Activated gamma-delta T cell treated with anti-CD3 and anti-CD28 coated beads, Interleukin-2, amount 50 U/mL, for 16 hours (primary cell): ENCODE data around the gene CLHC1.

Experiments
- DNase-seq: peaks from one replicate; pipeline ENCODE4 v3.0.0-alpha.2; 2020; ENCODE audit warnings: low read depth

CLHC1 gene

DNA sequence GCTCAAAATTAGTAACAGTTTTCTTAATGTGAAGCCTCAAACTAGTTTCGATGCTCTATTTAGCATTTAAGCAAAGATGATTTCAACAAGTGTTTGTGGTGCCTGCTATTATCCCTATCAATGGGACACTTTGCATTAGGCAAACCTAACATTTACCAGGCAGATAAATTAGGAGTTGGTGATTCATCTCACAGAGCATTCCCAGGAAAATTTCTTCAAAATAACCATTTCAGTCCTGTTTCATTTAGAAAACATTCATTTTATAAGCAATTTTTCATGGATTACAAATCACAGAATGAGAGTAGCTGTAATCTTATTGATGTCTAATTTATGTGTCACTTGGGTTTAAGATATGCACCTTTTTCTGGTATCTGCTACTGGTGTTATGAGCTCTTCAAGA, 62.7 kb downstream of the CLHC1 start:
- no peak for DNase-seq

GRCh38 chr2:55168221-55169154, 63.6 kb downstream of the CLHC1 start:
- peak; percentile 1 for DNase-seq

DNA sequence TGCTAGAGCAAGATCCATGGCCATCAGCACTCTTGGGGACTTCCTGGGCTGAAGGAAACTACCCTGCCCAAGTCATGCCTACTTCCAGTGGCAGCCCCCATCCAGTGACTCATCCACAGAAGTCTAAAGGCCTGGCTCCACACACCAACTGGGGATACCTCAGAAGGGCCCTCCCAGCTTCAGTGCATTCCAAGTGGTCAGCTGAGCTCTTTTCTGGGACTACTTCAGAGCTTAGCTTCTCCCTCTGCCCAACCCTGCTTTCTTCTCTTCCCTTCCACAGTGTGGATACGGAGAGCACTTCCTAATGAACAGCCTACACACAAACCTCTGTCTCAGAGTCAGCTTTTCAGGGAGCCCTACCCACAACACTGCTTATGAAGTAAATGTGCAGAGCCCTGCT, 66.5 kb downstream of the CLHC1 start:
- no peak for DNase-seq

- no peak for DNase-seq
These were observed 67.3 kb downstream of the CLHC1 start for GRCh38 chr2:55164534-55165480.

DNA sequence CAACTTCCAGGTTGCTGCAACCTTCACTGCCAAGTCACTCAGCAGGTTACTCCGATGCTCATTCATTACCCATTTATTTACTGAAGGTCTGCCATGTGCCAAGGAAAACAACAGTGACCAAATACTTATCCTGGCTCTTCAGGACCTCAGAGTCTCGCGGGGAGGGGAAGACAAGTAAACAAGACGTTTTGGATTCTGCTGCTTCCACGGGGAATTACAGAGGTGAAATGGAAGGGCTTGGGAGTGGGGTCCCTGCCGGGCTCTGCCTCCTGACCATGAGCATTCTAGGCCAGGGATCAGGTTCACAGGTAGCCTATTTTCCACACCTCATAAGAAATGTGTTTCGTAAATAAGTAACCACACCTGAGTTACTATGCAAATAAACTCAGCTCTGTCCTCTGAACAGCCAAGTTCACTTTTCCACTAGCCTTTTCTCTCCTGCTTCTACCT, 68.1 kb downstream of the CLHC1 start:
- DNase-seq = no peak

- DNase-seq = no peak
These were observed 68.8 kb downstream of the CLHC1 start for GRCh38 chr2:55163274-55163721.

DNA sequence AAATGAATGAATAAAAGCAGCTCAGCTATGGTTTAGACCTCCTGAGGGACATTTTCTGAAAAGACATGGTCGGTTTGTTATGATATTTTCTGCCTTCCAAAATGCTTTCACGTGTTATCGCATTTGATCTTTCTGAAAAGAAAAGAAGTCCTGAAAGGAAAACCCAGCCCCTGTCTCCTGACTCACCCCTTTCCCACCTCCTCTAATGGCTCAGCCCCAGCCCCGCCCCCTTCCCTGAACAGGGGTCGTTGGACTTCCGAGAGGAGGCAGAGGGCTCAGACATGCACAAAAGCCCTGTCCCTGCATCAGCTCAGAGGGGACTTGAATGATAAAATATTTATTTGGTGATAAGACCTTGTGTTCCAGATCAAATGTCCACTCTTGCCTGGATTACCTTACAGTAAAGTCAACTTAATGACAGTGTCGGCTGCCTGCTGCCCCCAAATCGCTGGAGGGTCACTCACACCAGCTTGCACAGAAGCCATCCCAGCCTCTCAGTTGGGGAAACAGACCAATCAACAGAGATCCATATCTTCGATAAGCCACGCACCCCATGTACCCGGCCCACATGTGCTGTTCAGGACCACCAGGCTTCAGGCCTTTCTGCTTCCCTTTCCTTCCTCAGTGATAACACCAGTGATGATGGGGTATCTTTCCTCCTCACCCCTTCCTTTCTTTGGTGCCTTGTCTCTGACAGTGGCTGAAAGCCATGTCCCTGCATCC, 69.6 kb downstream of the CLHC1 start:
- DNase-seq = no peak

DNA sequence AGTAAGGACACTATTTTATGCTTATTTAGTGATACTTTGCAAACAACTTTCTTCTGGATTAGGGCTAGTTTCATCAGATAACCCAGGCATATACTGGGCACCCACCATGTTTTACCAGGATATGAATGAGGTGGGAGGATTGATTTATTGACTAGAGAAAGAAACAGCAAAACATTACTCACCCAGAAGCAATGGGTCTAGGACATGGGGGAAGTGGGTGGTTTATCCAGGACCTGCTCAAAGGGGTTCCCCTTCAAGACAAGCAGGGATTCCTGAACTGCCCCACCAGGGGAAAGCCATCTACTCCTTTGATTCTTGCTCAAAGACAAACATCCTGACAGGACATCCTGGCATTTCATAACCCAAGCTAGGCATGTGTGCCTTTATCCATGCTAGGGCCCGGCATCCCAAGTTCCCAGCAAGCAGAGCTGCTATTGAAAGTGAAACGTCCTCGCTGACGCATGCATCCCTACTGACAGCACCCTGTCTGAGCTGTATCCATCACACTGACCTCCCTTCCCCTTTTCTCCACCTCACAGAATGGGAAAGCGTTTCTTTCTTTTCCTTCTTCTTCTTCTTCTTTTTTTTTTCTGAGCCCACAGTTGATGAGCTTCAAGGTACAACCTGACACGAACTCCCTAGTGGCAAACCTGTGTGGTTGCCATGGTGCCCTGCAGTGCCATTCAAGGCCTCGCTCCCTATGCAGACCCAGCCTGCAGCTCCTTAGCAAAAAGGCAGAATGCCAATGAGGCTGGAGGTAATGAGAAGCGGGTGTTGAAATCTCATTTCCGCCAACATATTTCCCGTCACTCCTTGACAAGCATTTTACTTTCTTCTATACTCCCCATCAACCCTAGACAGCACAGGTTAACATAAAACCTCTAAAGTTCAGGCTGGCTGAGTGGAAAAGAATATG, 70.5 kb downstream of the CLHC1 start:
- no peak for DNase-seq

DNA sequence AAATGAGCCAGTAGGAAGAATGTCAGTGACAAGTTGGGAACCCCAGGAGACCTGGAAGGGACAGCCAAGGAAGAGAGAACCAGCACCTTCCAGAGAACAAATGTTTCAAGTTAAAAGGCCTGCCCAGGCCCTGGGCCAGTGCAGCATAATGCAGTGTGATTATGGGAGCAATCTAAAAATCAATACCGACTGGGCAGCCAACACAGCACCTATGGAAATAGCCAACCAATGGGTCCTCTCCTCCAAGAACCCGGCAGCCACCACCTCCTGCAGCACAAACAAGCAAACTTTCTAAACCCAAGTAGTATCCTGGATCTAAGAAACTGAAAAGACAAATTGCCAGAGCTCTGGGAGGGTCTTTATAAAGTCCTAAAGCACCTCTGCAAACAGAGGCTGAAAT, 71.7 kb downstream of the CLHC1 start:
- DNase-seq = no peak

DNA sequence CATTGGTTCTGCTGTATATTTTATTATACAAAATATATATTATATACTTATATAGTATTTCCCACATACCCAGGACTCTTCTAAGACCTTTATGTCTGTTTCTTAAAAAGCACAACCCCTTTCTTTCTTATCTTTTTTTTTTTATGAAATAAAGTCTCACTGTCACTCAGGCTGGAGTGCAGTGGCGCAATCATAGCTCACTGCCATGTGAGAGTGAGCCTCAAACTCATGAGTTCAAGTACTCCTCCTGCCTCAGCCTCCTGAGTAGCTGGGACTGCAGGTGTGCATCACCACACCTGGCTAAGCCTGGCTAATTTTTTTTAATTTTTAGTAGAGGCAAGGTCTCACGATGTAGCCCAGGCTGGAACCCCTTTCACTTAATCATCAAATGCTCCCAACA, 72.3 kb downstream of the CLHC1 start:
- no peak for DNase-seq

DNA sequence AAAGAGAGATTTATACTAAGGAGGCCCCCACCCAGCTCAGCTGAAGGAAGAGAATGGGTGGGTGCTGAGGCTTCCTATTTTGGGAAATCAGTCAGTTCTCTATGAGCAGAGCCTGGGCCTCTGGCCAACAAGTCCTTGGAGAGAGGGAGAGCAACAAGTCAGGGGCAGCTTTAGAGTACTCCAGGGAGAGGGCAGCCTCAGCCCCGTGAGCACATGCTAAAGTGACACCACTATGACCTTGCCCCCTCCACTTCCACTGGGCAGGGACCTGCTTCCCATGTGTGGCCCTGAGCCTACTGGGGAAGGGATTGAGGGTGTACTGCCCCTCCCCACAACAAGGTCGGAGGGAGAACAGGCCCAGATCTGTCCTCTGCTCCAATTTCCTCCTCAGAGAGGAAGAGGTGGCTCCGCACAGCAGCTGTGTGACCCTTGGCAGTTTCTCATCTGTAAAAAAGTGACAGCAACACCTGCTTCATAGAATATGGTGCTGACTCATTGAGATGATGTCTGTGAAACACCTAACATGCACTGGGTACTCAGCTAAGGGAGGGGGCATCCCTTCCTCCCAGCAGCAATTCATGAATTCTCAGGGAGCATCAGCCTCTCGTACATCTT, 72.9 kb downstream of the CLHC1 start:
- DNase-seq = no peak

DNA sequence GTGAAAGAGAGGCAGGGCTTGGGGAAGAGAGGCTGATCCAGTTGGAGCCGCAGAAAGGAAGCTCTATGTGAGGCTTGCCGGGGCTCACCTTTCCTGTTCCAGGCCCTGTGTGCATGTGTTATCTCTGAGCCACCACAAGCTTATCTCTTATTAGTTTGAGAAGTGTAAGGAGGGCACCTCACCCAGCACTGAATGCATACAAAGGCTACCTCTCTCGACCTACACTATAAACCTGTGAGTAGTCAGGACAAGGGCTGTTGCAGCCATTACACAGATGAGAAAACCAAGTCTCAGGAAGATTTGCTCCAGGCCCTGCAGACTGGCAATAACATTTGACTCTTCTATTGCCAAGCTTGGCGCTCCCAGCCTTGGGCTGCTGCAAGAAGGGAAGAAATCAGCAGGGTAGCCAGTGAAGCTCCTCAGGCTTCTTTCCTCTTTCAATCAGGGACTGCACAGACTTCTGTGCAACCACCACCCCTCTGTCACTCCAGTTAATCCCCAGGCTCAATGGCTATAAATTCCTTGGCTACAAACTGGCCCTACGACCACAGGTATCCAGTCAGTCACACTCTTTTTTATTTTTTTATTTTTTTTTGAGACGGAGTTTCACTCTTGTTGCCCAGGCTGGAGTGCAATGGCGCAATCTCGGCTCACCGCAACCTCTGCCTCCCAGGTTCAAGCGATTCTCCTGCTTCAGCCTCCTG, 73.8 kb downstream of the CLHC1 start:
- no peak for DNase-seq

DNA sequence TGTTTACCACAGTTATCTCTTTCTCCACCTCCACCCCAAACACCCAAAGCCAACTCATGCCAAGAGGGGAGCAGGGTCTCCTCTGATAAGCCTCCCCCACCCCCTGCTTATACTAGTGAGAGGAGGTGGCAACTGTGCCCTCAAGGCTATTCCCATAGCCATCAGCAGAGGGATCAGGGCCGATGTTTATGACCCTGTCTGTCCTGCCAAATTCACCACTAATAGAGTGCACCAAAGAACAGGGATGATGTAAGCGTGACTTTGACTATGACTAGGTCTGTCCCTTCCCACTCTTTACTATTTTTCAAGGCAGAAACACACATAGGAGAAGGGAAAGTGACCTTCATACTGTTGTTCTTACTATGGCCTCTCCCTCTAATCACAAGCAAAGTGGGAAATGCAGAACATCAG, 74.6 kb downstream of the CLHC1 start:
- DNase-seq = no peak

DNA sequence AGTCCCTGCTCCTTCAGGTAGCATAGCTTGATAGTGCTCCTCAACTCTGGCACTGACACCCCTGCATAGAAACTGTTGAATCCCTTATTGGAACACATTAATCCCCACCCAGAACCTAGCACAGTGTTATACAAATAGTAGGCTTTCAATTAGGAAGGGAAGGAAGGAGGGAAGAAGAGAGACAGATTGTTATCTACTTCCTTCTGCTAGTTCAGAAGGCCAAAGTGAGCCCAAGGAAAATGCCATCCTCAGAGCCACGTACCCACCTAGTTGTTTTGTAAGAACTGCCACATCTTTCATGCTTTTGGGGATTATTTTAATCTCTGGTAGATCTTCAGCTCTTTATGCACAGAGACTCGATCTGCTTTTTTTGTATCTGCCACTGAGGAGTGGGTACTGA, 75.1 kb downstream of the CLHC1 start:
- DNase-seq = no peak

GRCh38 chr2:55156326-55156725, 75.8 kb downstream of the CLHC1 start:
- DNase-seq = no peak

- DNase-seq = no peak
These were observed 76.3 kb downstream of the CLHC1 start for GRCh38 chr2:55155764-55156281.

DNA sequence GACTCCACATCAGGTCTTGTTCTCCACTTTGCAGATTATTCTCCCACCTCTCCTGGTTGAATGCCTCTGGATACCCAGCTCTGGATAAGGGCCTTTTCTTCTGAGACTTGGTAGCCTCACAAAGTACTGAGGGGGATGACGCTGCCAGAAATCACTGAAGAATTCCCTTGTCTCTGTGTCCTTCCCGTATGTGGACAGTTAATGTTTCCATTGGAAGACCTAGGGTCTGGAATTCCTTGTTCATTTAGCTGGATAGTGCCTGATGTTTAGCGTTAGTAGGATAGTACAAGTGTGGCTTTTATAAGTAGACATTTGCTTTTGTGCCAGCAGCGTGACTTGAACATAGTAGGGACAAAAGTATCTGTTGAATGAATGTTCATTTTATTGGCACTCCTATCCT, 76.9 kb downstream of the CLHC1 start:
- no peak for DNase-seq

DNA sequence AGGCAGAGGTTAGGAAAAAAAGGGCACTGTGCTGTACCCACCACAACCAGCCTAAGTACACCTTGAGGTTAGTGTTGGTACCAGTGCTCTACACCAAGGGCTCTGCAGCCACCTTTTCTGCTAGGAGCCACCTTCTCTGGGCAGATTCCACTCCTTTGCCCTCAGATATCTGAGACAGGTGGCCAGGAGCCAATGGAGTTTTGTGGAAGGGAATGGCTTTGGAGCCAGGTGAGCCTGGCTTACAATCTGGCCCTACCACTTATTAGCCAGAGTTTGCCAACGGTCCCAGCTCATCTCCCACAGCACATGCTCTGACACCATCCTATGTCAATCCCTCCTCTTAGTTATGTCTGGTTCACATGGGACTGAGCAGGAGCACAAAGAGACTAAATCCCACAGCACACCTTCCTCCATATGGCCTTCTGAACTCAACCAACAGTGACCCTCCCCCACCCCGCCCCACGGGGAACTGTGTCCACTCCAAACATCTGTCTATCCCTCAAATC, 77.5 kb downstream of the CLHC1 start:
- no peak for DNase-seq

DNA sequence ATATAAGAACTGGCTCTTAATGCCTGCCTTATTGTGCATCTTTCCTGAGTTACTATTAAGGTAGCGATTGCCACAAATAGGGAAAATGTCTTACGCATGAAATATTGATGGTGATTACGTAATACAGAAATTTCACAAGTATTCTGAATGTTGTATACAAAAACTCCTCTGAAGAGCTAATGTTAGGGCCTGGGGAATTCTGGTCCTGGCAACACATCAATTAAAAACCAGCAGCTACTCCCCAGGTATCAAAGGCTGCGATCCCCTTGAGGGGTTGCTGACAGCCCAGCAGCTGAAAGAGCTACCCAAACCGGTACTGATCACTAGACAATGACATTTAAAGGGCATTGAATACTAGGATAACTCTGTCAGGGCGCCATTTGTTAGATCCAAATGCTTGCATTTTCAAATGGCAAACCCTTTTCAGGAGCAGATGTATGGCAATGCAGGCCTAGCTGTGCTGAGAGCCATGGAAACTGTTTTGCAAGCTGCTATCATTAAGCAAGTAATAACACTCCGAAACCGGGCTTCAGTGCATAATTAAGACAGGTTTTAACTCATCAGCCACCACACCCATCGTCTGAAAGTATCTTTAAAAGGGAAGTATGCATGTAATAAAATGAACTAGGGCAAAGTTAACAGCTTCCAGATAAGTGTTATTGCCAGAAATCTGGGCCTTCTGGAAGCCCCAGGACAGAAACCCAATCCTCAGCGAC, 78.4 kb downstream of the CLHC1 start:
- DNase-seq = no peak
